ENCODE measurements around the gene STAP1. TPM values are rescaled to one million over a fixed set of nuclear protein-coding genes. Genes with fewer than 3 reads are reported as not detected.

STAP1 gene
- total and polyA plus RNA-seq, 2 donors (not counting 1 experiment from before 2014, with no cell fraction given): not detected

- Histone ChIP-seq H3K79me2 (ENCODE audit: control insufficient read depth, insufficient read depth, low read length) (no peaks in the 10 kb centered on the region), H3K27ac (ENCODE audit: insufficient read depth, low read length) (no peak overlapping the region), H4K20me1 (ENCODE audit: control insufficient read depth, extremely low read depth, insufficient read depth, low read length) (no peaks in the 10 kb centered on the region), H3K9ac (ENCODE audit: insufficient read depth, low read length) (no peak overlapping the region), H3K9me3 (ENCODE audit: control insufficient read depth, insufficient read depth, low read depth, low read length) (no peaks in the 10 kb centered on the region), H3K4me3 (replicated peaks in 1 of 4; ENCODE audit: control extremely low read depth in 1 of 4, insufficient read depth in 1 of 4, low read depth in 3 of 4, low read length in 4 of 4) (no peak overlapping the region), H3K36me3 (ENCODE audit: control insufficient read depth, insufficient read depth, low read length) (no peaks in the 10 kb centered on the region), H3K4me2 (ENCODE audit: extremely low read depth, insufficient read depth, low read length) (no peak overlapping the region), H2AFZ (ENCODE audit: low read length) (no peak overlapping the region), H3K27me3 (ENCODE audit: control insufficient read depth, insufficient read depth, low read length) (no peaks in the 10 kb centered on the region), H3K4me1 (ENCODE audit: control insufficient read depth, extremely low read depth, insufficient read depth, low read length) (no peaks in the 10 kb centered on the region)
- DNase-seq (ENCODE audit: low read depth in 2 of 2): no peak
- no peak for TF ChIP-seq CTCF (conservative IDR thresholded peaks at IDR 0.05 in 1 of 2, IDR thresholded peaks at IDR 0.05 in 1 of 2; ENCODE audit: low read depth in 1 of 2, low read length in 2 of 2)
- TF ChIP-seq EZH2 (IDR thresholded peaks at IDR 0.05; ENCODE audit: low read length, missing control alignments): no peak
Observed at GRCh38 chr4:67570537-67570936, 12.0 kb downstream of the STAP1 start.

- H3K4me2 ChIP-seq (ENCODE audit: extremely low read depth, insufficient read depth, low read length): no peak overlapping the region
- TF ChIP-seq CTCF (conservative IDR thresholded peaks at IDR 0.05 in 1 of 2, IDR thresholded peaks at IDR 0.05 in 1 of 2; ENCODE audit: low read depth in 1 of 2, low read length in 2 of 2) (no peak), EZH2 (IDR thresholded peaks at IDR 0.05; ENCODE audit: low read length, missing control alignments) (no peak)
- H3K9ac ChIP-seq (ENCODE audit: insufficient read depth, low read length): no peak overlapping the region
- no peak overlapping the region for H3K4me3 ChIP-seq (replicated peaks in 1 of 4; ENCODE audit: control extremely low read depth in 1 of 4, insufficient read depth in 1 of 4, low read depth in 3 of 4, low read length in 4 of 4)
- no peaks in the 10 kb centered on the region for H3K27me3 ChIP-seq (ENCODE audit: control insufficient read depth, insufficient read depth, low read length)
- H2AFZ ChIP-seq (ENCODE audit: low read length): no peak overlapping the region
- no peak overlapping the region for H3K27ac ChIP-seq (ENCODE audit: insufficient read depth, low read length)
- no peaks in the 10 kb centered on the region for H4K20me1 ChIP-seq (ENCODE audit: control insufficient read depth, extremely low read depth, insufficient read depth, low read length)
- no peaks in the 10 kb centered on the region for H3K36me3 ChIP-seq (ENCODE audit: control insufficient read depth, insufficient read depth, low read length)
- H3K4me1 ChIP-seq (ENCODE audit: control insufficient read depth, extremely low read depth, insufficient read depth, low read length): no peaks in the 10 kb centered on the region
- no peaks in the 10 kb centered on the region for H3K9me3 ChIP-seq (ENCODE audit: control insufficient read depth, insufficient read depth, low read depth, low read length)
- no peak for DNase-seq (ENCODE audit: low read depth in 2 of 2)
- H3K79me2 ChIP-seq (ENCODE audit: control insufficient read depth, insufficient read depth, low read length): no peaks in the 10 kb centered on the region
Observed at GRCh38 chr4:67571975-67572374, 13.4 kb downstream of the STAP1 start.

- Histone ChIP-seq H3K36me3 (ENCODE audit: control insufficient read depth, insufficient read depth, low read length) (no peaks in the 10 kb centered on the region), H3K27ac (ENCODE audit: insufficient read depth, low read length) (no peak overlapping the region), H3K9me3 (ENCODE audit: control insufficient read depth, insufficient read depth, low read depth, low read length) (no peaks in the 10 kb centered on the region), H3K4me1 (ENCODE audit: control insufficient read depth, extremely low read depth, insufficient read depth, low read length) (no peaks in the 10 kb centered on the region), H3K9ac (ENCODE audit: insufficient read depth, low read length) (no peak overlapping the region), H3K4me2 (ENCODE audit: extremely low read depth, insufficient read depth, low read length) (no peak overlapping the region), H3K79me2 (ENCODE audit: control insufficient read depth, insufficient read depth, low read length) (no peaks in the 10 kb centered on the region), H2AFZ (ENCODE audit: low read length) (no peak overlapping the region), H3K27me3 (ENCODE audit: control insufficient read depth, insufficient read depth, low read length) (no peaks in the 10 kb centered on the region), H4K20me1 (ENCODE audit: control insufficient read depth, extremely low read depth, insufficient read depth, low read length) (no peaks in the 10 kb centered on the region), H3K4me3 (replicated peaks in 1 of 4; ENCODE audit: control extremely low read depth in 1 of 4, insufficient read depth in 1 of 4, low read depth in 3 of 4, low read length in 4 of 4) (no peak overlapping the region)
- no peak for DNase-seq (ENCODE audit: low read depth in 2 of 2)
- no peak for TF ChIP-seq CTCF (conservative IDR thresholded peaks at IDR 0.05 in 1 of 2, IDR thresholded peaks at IDR 0.05 in 1 of 2; ENCODE audit: low read depth in 1 of 2, low read length in 2 of 2)
- TF ChIP-seq EZH2 (IDR thresholded peaks at IDR 0.05; ENCODE audit: low read length, missing control alignments): no peak
Observed at GRCh38 chr4:67573193-67573592, 14.7 kb downstream of the STAP1 start.

Data from fibroblast of lung (primary cell).